ENCODE results near the gene DHCR24. TPM values are rescaled to one million over a fixed set of nuclear protein-coding genes. Genes with fewer than 3 reads are reported as not detected.

The DHCR24 gene
- total and polyA plus RNA-seq, 2 donors (not counting 1 experiment from before 2014, with no cell fraction given), result 5.2 to 13.3 TPM

GRCh38 chr1:54815086-54815876 is 71.7 kb downstream of the DHCR24 start:
- H3K27ac ChIP-seq (ENCODE audit: low read length in 2 of 2), result no peak overlapping the region
- Mint-ChIP-seq H3K4me1 (no peaks in the 10 kb centered on the region), H3K27me3 (no peaks in the 10 kb centered on the region), H3K27ac (no peak overlapping the region), H3K9me3 (ENCODE audit: insufficient read depth) (no peaks in the 10 kb centered on the region), H3K4me3 (no peak overlapping the region)
- intact Hi-C loops (cut with micrococcal nuclease), result no loop called here
- H4K20me1 ChIP-seq (ENCODE audit: control insufficient read depth, insufficient read depth, low read length, poor library complexity, severe bottlenecking), result no peaks in the 10 kb centered on the region
- no peak for DNase-seq
- no peaks in the 10 kb centered on the region for H3K27me3 ChIP-seq (replicated peaks in 1 of 4; ENCODE audit: control extremely low read depth in 1 of 4, control insufficient read depth in 3 of 4, insufficient read depth in 4 of 4, low read length in 3 of 4)
- ATAC-seq (ENCODE audit: low read depth), result no peak
- H3K9ac ChIP-seq (ENCODE audit: low read length), result no peak overlapping the region
- POLR2A ChIA-PET, result no interaction called here
- no peak overlapping the region for H3K4me2 ChIP-seq (replicated peaks; ENCODE audit: low read depth, low read length, poor library complexity, severe bottlenecking)
- TF ChIP-seq CTCF (IDR thresholded peaks at IDR 0.05), result no peak
- no peak for TF ChIP-seq EZH2 (IDR thresholded peaks at IDR 0.05; ENCODE audit: borderline replicate concordance, insufficient read depth, low read depth, low read length, poor library complexity, severe bottlenecking)
- no peaks in the 10 kb centered on the region for H3K9me3 ChIP-seq (ENCODE audit: control extremely low read depth in 1 of 3, control insufficient read depth in 2 of 3, insufficient read depth in 1 of 3, low read length in 2 of 3)
- no peaks in the 10 kb centered on the region for H3K36me3 ChIP-seq (replicated peaks in 1 of 2; ENCODE audit: control extremely low read depth in 1 of 2, control insufficient read depth in 1 of 2, extremely low read depth in 1 of 2, insufficient read depth in 2 of 2, low read length in 1 of 2)
- H3K4me1 ChIP-seq (ENCODE audit: control insufficient read depth in 2 of 2, insufficient read depth in 2 of 2, low read length in 2 of 2), result no peaks in the 10 kb centered on the region
- H2AFZ ChIP-seq (ENCODE audit: insufficient read depth, low read depth, low read length, poor library complexity, severe bottlenecking), result no peak overlapping the region
- 92% methylated on average over 3 of the region's 7 CpGs for WGBS (ENCODE audit: insufficient coverage)
- H3K79me2 ChIP-seq (ENCODE audit: control insufficient read depth, insufficient read depth, low read length), result no peaks in the 10 kb centered on the region
- CTCF ChIA-PET, result interaction anchor here (1.0 to 1.2 kb wide), 2 partner anchors 14 to 745 kb away, joined by 3 to 4 read pairs; partner anchors contain the start of gene TTC22
- no peak overlapping the region for H3K4me3 ChIP-seq (ENCODE audit: control extremely low read depth in 1 of 5, extremely low read depth in 1 of 5, insufficient read depth in 1 of 5, low read depth in 2 of 5, low read length in 4 of 5)

GRCh38 chr1:54814571-54814970 is 72.4 kb downstream of the DHCR24 start:
- Histone ChIP-seq H3K36me3 (replicated peaks in 1 of 2; ENCODE audit: control extremely low read depth in 1 of 2, control insufficient read depth in 1 of 2, extremely low read depth in 1 of 2, insufficient read depth in 2 of 2, low read length in 1 of 2) (no peaks in the 10 kb centered on the region), H3K27ac (ENCODE audit: low read length in 2 of 2) (no peak overlapping the region), H3K4me1 (ENCODE audit: control insufficient read depth in 2 of 2, insufficient read depth in 2 of 2, low read length in 2 of 2) (no peaks in the 10 kb centered on the region), H3K9ac (ENCODE audit: low read length) (no peak overlapping the region), H3K79me2 (ENCODE audit: control insufficient read depth, insufficient read depth, low read length) (no peaks in the 10 kb centered on the region), H3K27me3 (replicated peaks in 1 of 4; ENCODE audit: control extremely low read depth in 1 of 4, control insufficient read depth in 3 of 4, insufficient read depth in 4 of 4, low read length in 3 of 4) (no peaks in the 10 kb centered on the region), H3K4me3 (ENCODE audit: control extremely low read depth in 1 of 5, extremely low read depth in 1 of 5, insufficient read depth in 1 of 5, low read depth in 2 of 5, low read length in 4 of 5) (no peak overlapping the region), H3K9me3 (ENCODE audit: control extremely low read depth in 1 of 3, control insufficient read depth in 2 of 3, insufficient read depth in 1 of 3, low read length in 2 of 3) (no peaks in the 10 kb centered on the region), H4K20me1 (ENCODE audit: control insufficient read depth, insufficient read depth, low read length, poor library complexity, severe bottlenecking) (no peaks in the 10 kb centered on the region), H2AFZ (ENCODE audit: insufficient read depth, low read depth, low read length, poor library complexity, severe bottlenecking) (no peak overlapping the region), H3K4me2 (replicated peaks; ENCODE audit: low read depth, low read length, poor library complexity, severe bottlenecking) (no peak overlapping the region)
- ChIA-PET CTCF (interaction anchor here (1.0 kb wide), 1 partner anchor 745 kb away, joined by 3 read pairs; no protein-coding TSS in a partner anchor), POLR2A (no interaction called here)
- Mint-ChIP-seq H3K27me3 (no peaks in the 10 kb centered on the region), H3K9me3 (ENCODE audit: insufficient read depth) (no peaks in the 10 kb centered on the region), H3K4me3 (no peak overlapping the region), H3K4me1 (no peaks in the 10 kb centered on the region), H3K27ac (no peak overlapping the region)
- WGBS (ENCODE audit: insufficient coverage), result 92% methylated on average over 3 of the region's 5 CpGs
- TF ChIP-seq EZH2 (IDR thresholded peaks at IDR 0.05; ENCODE audit: borderline replicate concordance, insufficient read depth, low read depth, low read length, poor library complexity, severe bottlenecking) (no peak), CTCF (IDR thresholded peaks at IDR 0.05) (no peak)
- ATAC-seq (ENCODE audit: low read depth) (no peak), DNase-seq (no peak)
- intact Hi-C loops (cut with micrococcal nuclease), result loop anchor here (5.0 kb wide), 1 partner anchor 857 kb away; no protein-coding TSS in a partner anchor
